Ovary (tissue), 9 donors: ENCODE data around the gene KCNN1. TPM values are rescaled to one million over a fixed set of nuclear protein-coding genes. Genes with fewer than 3 reads are reported as not detected.

Experiments
- DNase-seq, 5 donors: peaks; one replicate each; pipeline ENCODE4 v3.0.0-alpha.2; 2019 to 2020
- H3K27ac ChIP-seq, 2 donors: fragments of 200-600 bp; one replicate each; pipeline versions ENCODE4 v1.5.1 to v1.8.0; 2019 to 2022
- H3K27me3 ChIP-seq: fragments of 200-600 bp; one replicate; pipeline ENCODE4 v1.8.0; 2022
- H3K36me3 ChIP-seq: fragments of 200-600 bp; sonication (generic); one replicate; pipeline ENCODE4 v1.5.1; 2019
- H3K4me1 ChIP-seq: one replicate; pipeline ENCODE4 v1.8.1; 2013; ENCODE audit warnings: mild to moderate bottlenecking, moderate library complexity; ENCODE audit not compliant: insufficient read depth
- H3K4me3 ChIP-seq: fragments of 200-600 bp; sonication (generic); one replicate; pipeline ENCODE4 v1.5.1; 2017
- H3K9me3 ChIP-seq, 2 donors: fragments of 200-600 bp in 1 of 2; sonication (generic) in 1 of 2; one replicate each; pipeline versions ENCODE4 v1.5.1 to v1.8.1; 2013 to 2019; ENCODE audit warnings: mild to moderate bottlenecking in 1 of 2, moderate library complexity in 1 of 2
- EP300 ChIP-seq: sonication (generic); formaldehyde crosslinking; IDR thresholded peaks from one replicate; pipeline ENCODE4 v1.6.1; 2017; ENCODE audit warnings: antibody characterized with exemption
- POLR2A ChIP-seq: fragments of 450-650 bp; IDR thresholded peaks from one replicate; pipeline ENCODE4 v1.6.1; 2017; ENCODE audit warnings: antibody characterized with exemption, mild to moderate bottlenecking, moderate library complexity
- WGBS, 3 donors: extraction: QIAGEN DNeasy Blood & Tissue Kit in 1 of 3; methylation state at CpG; one replicate each; pipeline versions ENCODE4 v1.1.5 to v1.1.7; 2013 to 2017; 5-methylcytosine and 5-hydroxymethylcytosine counted together
- intact Hi-C, 4 donors: fragments of 100-400 bp; cut with DNase I; formaldehyde crosslinking; loops; one replicate each; pipeline versions ENCODE4 v1.11.0 to v1.15.1; 2022 to 2023
- polyA plus RNA-seq, 2 donors: library from polyadenylated mRNA; stranded (reverse); fragments of 200-250 nt in 1 of 2; fragments of 350-450 nt in 1 of 2; fragmentation: Illumina TruSeq in 1 of 2; extraction: RNeasy Lipid Tissue Mini Kit (QIAGEN cat#74804) in 1 of 2; gene quantifications; one replicate each; pipeline ENCODE4 v1.2.3, GENCODE V29; 2013 to 2014
- total RNA-seq, 7 donors: library from RNA; depleted of rRNA in 2 of 7; stranded (reverse); fragments of >200 nt in 2 of 7; fragmentation: NEBNext Ultra II Directional in 3 of 7; extraction: Animal tissue kit (Norgen Biotek cat#: 25700) in 3 of 7; gene quantifications; one replicate each; pipeline versions ENCODE4 v1.1.0 to v1.2.4, GENCODE V29; 2016 to 2023
- TF ChIP-seq, protein P1 (sequence below), 3 donors: fragments of 450-650 bp in 2 of 3; fragments of 200-600 bp in 1 of 3; IDR thresholded peaks; one replicate each; pipeline versions ENCODE4 v1.5.1 to v1.8.0; 2016 to 2022; ENCODE audit warnings: antibody characterized with exemption in 3 of 3, mild to moderate bottlenecking in 1 of 3
- donor health status: DM: no; HTN: no; CAD: no; lungs with moderate emphysema.
- donor health status: DM: no; HTN: no; CAD: no.
- donor health status: Bipolar disorder and iron deficiency.
- donor health status: DM: yes; HTN: yes; CAD: no.
- donor health status: DM: no; HTN: no; CAD: no.
- donor health status: DM: yes; HTN: yes; CAD: no.

The KCNN1 gene
- total and polyA plus RNA-seq, 9 donors: 0.33 to 5.9 (median 1.7) TPM; not detected in 1

DNA sequence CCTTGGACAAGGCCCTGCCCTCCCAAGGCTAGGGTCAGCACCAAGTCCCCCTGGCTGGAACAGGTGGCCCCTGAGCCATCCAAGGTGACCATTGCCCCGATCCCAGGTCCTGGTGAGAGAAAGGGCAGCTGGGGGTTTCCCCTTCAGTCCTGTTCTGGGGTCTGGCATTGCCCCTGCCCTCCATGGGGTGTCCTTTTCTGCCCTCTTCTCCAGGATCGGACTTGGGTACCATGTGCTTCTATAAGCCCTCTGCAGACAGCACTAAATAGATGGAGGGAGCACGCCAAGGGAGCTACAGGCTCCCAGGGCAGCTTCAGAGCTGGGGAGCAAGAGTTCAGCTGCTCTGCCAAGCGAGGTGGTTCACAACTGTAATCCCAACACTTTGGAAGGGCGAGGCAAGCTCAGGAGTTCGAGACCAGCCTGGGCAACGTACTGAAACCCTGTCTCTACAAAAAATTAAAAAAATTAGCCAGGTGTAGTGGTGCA is 13.5 kb upstream of the KCNN1 start:
- H3K4me1 ChIP-seq: peaks cover 9% of the 10 kb centered on the region
- intact Hi-C loops: loop anchor here in 1 of 4 donors (5.0 kb wide), 1 partner anchor 39 kb away; no protein-coding TSS in a partner anchor
- 42 to 58% (median 54%) methylated on average over 7 of the region's 7 CpGs for WGBS, 3 donors
- no peaks in the 10 kb centered on the region for H3K9me3 ChIP-seq
- DNase-seq: no peak
- no peak overlapping the region for H3K4me3 ChIP-seq
- H3K27me3 ChIP-seq: peaks cover 14% of the 10 kb centered on the region
- H3K27ac ChIP-seq: no peak overlapping the region
- TF ChIP-seq EP300 (no peak), POLR2A (no peak)
- TF ChIP-seq, protein P1, sequence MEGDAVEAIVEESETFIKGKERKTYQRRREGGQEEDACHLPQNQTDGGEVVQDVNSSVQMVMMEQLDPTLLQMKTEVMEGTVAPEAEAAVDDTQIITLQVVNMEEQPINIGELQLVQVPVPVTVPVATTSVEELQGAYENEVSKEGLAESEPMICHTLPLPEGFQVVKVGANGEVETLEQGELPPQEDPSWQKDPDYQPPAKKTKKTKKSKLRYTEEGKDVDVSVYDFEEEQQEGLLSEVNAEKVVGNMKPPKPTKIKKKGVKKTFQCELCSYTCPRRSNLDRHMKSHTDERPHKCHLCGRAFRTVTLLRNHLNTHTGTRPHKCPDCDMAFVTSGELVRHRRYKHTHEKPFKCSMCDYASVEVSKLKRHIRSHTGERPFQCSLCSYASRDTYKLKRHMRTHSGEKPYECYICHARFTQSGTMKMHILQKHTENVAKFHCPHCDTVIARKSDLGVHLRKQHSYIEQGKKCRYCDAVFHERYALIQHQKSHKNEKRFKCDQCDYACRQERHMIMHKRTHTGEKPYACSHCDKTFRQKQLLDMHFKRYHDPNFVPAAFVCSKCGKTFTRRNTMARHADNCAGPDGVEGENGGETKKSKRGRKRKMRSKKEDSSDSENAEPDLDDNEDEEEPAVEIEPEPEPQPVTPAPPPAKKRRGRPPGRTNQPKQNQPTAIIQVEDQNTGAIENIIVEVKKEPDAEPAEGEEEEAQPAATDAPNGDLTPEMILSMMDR (IDR thresholded peaks at IDR 0.05): no peak
- H3K36me3 ChIP-seq: no peaks in the 10 kb centered on the region

DNA sequence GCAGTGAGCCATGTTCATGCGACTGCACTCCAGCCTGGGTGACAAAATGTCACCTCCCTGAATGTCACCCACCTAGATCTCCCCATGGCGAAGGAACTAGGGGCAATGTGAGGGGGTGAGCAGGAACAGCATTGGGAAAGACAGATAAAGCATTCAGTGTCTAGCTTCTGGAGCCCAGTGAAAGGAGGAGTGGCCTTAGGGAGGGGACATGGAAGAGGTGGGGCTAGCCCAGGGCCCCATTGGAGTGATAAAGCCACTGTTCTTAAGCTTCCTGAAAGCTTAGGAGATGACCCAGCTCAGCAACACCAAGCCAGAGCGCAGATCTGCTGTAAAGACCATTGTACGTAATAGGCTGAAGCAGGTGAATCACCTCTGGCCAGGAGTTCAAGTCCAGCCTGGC is 13.0 kb upstream of the KCNN1 start:
- H3K36me3 ChIP-seq: no peaks in the 10 kb centered on the region
- H3K27ac ChIP-seq: no peak overlapping the region
- DNase-seq: no peak
- WGBS, 3 donors: 77 to 87% (median 82%) methylated on average over 4 of the region's 4 CpGs
- no peaks in the 10 kb centered on the region for H3K9me3 ChIP-seq
- intact Hi-C loops: loop anchor here in 1 of 4 donors (5.0 kb wide), 1 partner anchor 38 kb away; no protein-coding TSS in a partner anchor
- peaks cover 9% of the 10 kb centered on the region for H3K4me1 ChIP-seq
- peaks cover 14% of the 10 kb centered on the region for H3K27me3 ChIP-seq
- TF ChIP-seq POLR2A: no peak
- TF ChIP-seq, protein P1 (IDR thresholded peaks at IDR 0.05): no peak
- no peak for TF ChIP-seq EP300
- H3K4me3 ChIP-seq: no peak overlapping the region

- Histone ChIP-seq H3K4me1 (peaks cover 7% of the 10 kb centered on the region), H3K9me3 (no peaks in the 10 kb centered on the region), H3K4me3 (no peak overlapping the region), H3K27me3 (peaks cover 14% of the 10 kb centered on the region), H3K27ac (no peak overlapping the region), H3K36me3 (no peaks in the 10 kb centered on the region)
- TF ChIP-seq POLR2A (no peak), EP300 (no peak)
- TF ChIP-seq, protein P1 (IDR thresholded peaks at IDR 0.05): no peak
- intact Hi-C loops: loop anchor here in 1 of 4 donors (5.0 kb wide), 1 partner anchor 38 kb away; no protein-coding TSS in a partner anchor
- no peak for DNase-seq
- WGBS, 3 donors: 79 to 88% (median 84%) methylated on average over 7 of the region's 7 CpGs
Observed at GRCh38 chr19:17954401-17954800, 12.5 kb upstream of the KCNN1 start.

DNA sequence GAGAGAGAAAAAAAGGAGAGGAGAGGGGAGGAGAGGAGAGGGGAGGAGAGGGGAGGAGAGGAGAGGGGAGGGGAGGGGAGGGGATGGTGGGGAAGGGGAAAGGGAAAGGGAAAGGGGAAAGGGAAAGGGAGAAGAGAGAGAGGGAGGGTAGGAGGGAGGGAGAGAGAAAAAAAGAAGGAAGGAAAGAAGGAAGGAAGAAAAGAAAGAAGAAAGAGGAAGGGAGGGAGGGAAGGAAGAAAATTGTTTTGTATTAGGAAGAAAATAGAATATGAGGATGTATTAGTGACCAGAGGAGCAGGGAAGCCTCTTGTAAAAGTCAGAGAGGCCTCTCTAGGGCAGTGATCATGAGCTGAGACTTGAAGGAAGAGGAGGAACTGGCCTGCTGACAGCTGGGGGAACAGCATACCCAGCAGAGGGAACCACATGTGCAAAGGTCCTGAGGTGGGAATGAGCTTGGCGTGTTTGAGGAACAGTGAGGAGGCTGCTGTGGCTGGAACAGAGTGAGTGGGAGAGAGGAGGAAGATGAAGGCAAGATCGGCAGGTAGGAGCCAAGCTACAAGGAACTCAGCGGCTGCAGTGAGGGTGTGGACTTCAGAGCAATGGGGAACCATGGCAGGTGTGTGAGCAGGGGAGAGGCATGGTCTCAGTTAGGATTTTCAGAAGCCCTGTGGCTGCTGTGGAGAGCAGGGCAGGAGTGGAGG is 9.6 kb upstream of the KCNN1 start:
- 75 to 87% (median 78%) methylated on average over 3 of the region's 3 CpGs for WGBS, 3 donors
- no peak overlapping the region for H3K4me3 ChIP-seq
- intact Hi-C loops: no loop called here
- peaks cover 2% of the 10 kb centered on the region for H3K4me1 ChIP-seq
- no peaks in the 10 kb centered on the region for H3K36me3 ChIP-seq
- peaks cover 10% of the 10 kb centered on the region for H3K27me3 ChIP-seq
- DNase-seq: no peak
- no peaks in the 10 kb centered on the region for H3K9me3 ChIP-seq
- TF ChIP-seq POLR2A (no peak), EP300 (no peak)
- TF ChIP-seq, protein P1 (IDR thresholded peaks at IDR 0.05): no peak
- H3K27ac ChIP-seq: no peak overlapping the region
